OCI-LY3 (cell line): ENCODE results near the gene PHLDB2.

Source experiments
- EZH2phosphoT487 ChIP-seq: fragments of 200-600 bp; shearing (Covaris generic); IDR thresholded peaks from 2 replicates; pipeline ENCODE4 v1.6.1; 2018; ENCODE audit warnings: antibody characterized with exemption, mixed run types, low read depth
- TF ChIP-seq, protein P1 (sequence below): fragments of 200-600, 300-600 bp; sonication (generic); IDR thresholded peaks from 2 replicates; pipeline ENCODE4 v1.5.1; 2014; ENCODE audit warnings: antibody characterized with exemption, low read length, low read depth

GRCh38 chr3:111882799-111883198, 23.7 kb downstream of the PHLDB2 start:
- TF ChIP-seq EZH2phosphoT487: no peak
- TF ChIP-seq, protein P1, sequence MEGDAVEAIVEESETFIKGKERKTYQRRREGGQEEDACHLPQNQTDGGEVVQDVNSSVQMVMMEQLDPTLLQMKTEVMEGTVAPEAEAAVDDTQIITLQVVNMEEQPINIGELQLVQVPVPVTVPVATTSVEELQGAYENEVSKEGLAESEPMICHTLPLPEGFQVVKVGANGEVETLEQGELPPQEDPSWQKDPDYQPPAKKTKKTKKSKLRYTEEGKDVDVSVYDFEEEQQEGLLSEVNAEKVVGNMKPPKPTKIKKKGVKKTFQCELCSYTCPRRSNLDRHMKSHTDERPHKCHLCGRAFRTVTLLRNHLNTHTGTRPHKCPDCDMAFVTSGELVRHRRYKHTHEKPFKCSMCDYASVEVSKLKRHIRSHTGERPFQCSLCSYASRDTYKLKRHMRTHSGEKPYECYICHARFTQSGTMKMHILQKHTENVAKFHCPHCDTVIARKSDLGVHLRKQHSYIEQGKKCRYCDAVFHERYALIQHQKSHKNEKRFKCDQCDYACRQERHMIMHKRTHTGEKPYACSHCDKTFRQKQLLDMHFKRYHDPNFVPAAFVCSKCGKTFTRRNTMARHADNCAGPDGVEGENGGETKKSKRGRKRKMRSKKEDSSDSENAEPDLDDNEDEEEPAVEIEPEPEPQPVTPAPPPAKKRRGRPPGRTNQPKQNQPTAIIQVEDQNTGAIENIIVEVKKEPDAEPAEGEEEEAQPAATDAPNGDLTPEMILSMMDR: no peak
